ENCODE results near the gene KRTAP3-1.
"Not testable (repeated sequence)": the region's sequence is repeated elsewhere in the genome, so short reads cannot be mapped to it uniquely, and the experiment has no call there.

The KRTAP3-1 gene

GRCh38 chr17:41002814-41003213 lies 6.1 kb downstream of the KRTAP3-1 start:
- Mint-ChIP-seq H3K4me1 (no peaks in the 10 kb centered on the region), H3K27ac (no peak overlapping the region), H3K36me3 (no peaks in the 10 kb centered on the region), H3K4me3 (no peak overlapping the region), H3K9me3 (no peaks in the 10 kb centered on the region)
- DNase-seq (ENCODE audit: low spot score in 2 of 2) (no peak), ATAC-seq (no peak)

- no peak overlapping the region for H3K27ac Mint-ChIP-seq
- H3K36me3 Mint-ChIP-seq = no peaks in the 10 kb centered on the region
- no peaks in the 10 kb centered on the region for H3K4me1 Mint-ChIP-seq
- DNase-seq (ENCODE audit: low spot score in 2 of 2) (no peak), ATAC-seq (no peak)
- H3K9me3 Mint-ChIP-seq = no peaks in the 10 kb centered on the region
- H3K4me3 Mint-ChIP-seq = no peak overlapping the region
Measured at GRCh38 chr17:41001795-41002194, 7.1 kb downstream of the KRTAP3-1 start.

- not testable (repeated sequence) for ATAC-seq; H3K4me1 Mint-ChIP-seq; H3K36me3 Mint-ChIP-seq; H3K27ac Mint-ChIP-seq; DNase-seq (ENCODE audit: low spot score in 2 of 2); H3K9me3 Mint-ChIP-seq; H3K4me3 Mint-ChIP-seq
Measured at GRCh38 chr17:40999563-40999962, 9.4 kb downstream of the KRTAP3-1 start, which contains the start of gene KRTAP3-2. Gene KRTAP3-2, minus strand, starts transcription at chr17:40999906. Its CDS starts 53 bp downstream, at chr17:40999853.

GRCh38 chr17:40997361-40997760 lies 11.6 kb downstream of the KRTAP3-1 start:
- H3K4me3 Mint-ChIP-seq = no peak overlapping the region
- no peak for ATAC-seq
- no peak overlapping the region for H3K27ac Mint-ChIP-seq
- H3K9me3 Mint-ChIP-seq = no peaks in the 10 kb centered on the region
- DNase-seq (ENCODE audit: low spot score in 2 of 2) = no peak
- no peaks in the 10 kb centered on the region for H3K4me1 Mint-ChIP-seq
- no peaks in the 10 kb centered on the region for H3K36me3 Mint-ChIP-seq

- no peaks in the 10 kb centered on the region for H3K9me3 Mint-ChIP-seq
- no peak overlapping the region for H3K4me3 Mint-ChIP-seq
- no peaks in the 10 kb centered on the region for H3K4me1 Mint-ChIP-seq
- ATAC-seq (no peak), DNase-seq (ENCODE audit: low spot score in 2 of 2) (no peak)
- H3K36me3 Mint-ChIP-seq = no peaks in the 10 kb centered on the region
- H3K27ac Mint-ChIP-seq = no peak overlapping the region
Measured at GRCh38 chr17:40996829-40997228, 12.1 kb downstream of the KRTAP3-1 start.

- Mint-ChIP-seq H3K9me3 (no peaks in the 10 kb centered on the region), H3K27ac (no peak overlapping the region), H3K4me1 (no peaks in the 10 kb centered on the region), H3K4me3 (no peak overlapping the region), H3K36me3 (no peaks in the 10 kb centered on the region)
- ATAC-seq (no peak), DNase-seq (ENCODE audit: low spot score in 2 of 2) (no peak)
Measured at GRCh38 chr17:40995116-40995515, 13.8 kb downstream of the KRTAP3-1 start.

- no peak within 1 kb of the TSS for H3K4me3 Mint-ChIP-seq
- ATAC-seq (no peak), DNase-seq (ENCODE audit: low spot score in 2 of 2) (no peak)
- H3K4me1 Mint-ChIP-seq = no peaks in the 10 kb centered on the region
- H3K36me3 Mint-ChIP-seq = no peaks in the 10 kb centered on the region
- H3K9me3 Mint-ChIP-seq = no peaks in the 10 kb centered on the region
- H3K27ac Mint-ChIP-seq = no peak within 1 kb of the TSS
Measured at GRCh38 chr17:40993839-40994238, 15.1 kb downstream of the KRTAP3-1 start, which contains the start of gene KRTAP3-3. Gene KRTAP3-3, minus strand, starts transcription at chr17:40994164. Its CDS starts 67 bp downstream, at chr17:40994097.

GRCh38 chr17:40993084-40993483 lies 15.8 kb downstream of the KRTAP3-1 start:
- ATAC-seq (no peak), DNase-seq (ENCODE audit: low spot score in 2 of 2) (no peak)
- no peak overlapping the region for H3K27ac Mint-ChIP-seq
- H3K9me3 Mint-ChIP-seq = no peaks in the 10 kb centered on the region
- H3K4me1 Mint-ChIP-seq = no peaks in the 10 kb centered on the region
- H3K36me3 Mint-ChIP-seq = no peaks in the 10 kb centered on the region
- no peak overlapping the region for H3K4me3 Mint-ChIP-seq

GRCh38 chr17:40992666-40993065 lies 16.3 kb downstream of the KRTAP3-1 start:
- DNase-seq (ENCODE audit: low spot score in 2 of 2) (no peak), ATAC-seq (no peak)
- Mint-ChIP-seq H3K4me1 (no peaks in the 10 kb centered on the region), H3K27ac (no peak overlapping the region), H3K9me3 (no peaks in the 10 kb centered on the region), H3K4me3 (no peak overlapping the region), H3K36me3 (no peaks in the 10 kb centered on the region)

GRCh38 chr17:40986920-40987319 lies 22.0 kb downstream of the KRTAP3-1 start:
- Mint-ChIP-seq H3K27ac (no peak overlapping the region), H3K4me3 (no peak overlapping the region), H3K36me3 (no peaks in the 10 kb centered on the region), H3K4me1 (no peaks in the 10 kb centered on the region), H3K9me3 (no peaks in the 10 kb centered on the region)
- DNase-seq (ENCODE audit: low spot score in 2 of 2) (no peak), ATAC-seq (no peak)

GRCh38 chr17:40984226-40984625 lies 24.7 kb downstream of the KRTAP3-1 start, which contains the start of gene KRT40:
Gene KRT40, minus strand, starts transcription at chr17:40984326. Its CDS starts 53 bp downstream, at chr17:40984273.
- no peak within 1 kb of the TSS for H3K27ac Mint-ChIP-seq
- H3K4me3 Mint-ChIP-seq = no peak within 1 kb of the TSS
- DNase-seq (ENCODE audit: low spot score in 2 of 2) (no peak), ATAC-seq (no peak)
- H3K4me1 Mint-ChIP-seq = no peaks in the 10 kb centered on the region
- no peaks in the 10 kb centered on the region for H3K36me3 Mint-ChIP-seq
- no peaks in the 10 kb centered on the region for H3K9me3 Mint-ChIP-seq

- Mint-ChIP-seq H3K4me1 (no peaks in the 10 kb centered on the region), H3K27ac (no peak overlapping the region), H3K36me3 (no peaks in the 10 kb centered on the region), H3K4me3 (no peak overlapping the region), H3K9me3 (no peaks in the 10 kb centered on the region)
- DNase-seq (ENCODE audit: low spot score in 2 of 2) (no peak), ATAC-seq (no peak)
Measured at GRCh38 chr17:40981115-40981514, 27.8 kb downstream of the KRTAP3-1 start.

GRCh38 chr17:40980596-40980995 lies 28.3 kb downstream of the KRTAP3-1 start:
- Mint-ChIP-seq H3K27ac (no peak overlapping the region), H3K36me3 (no peaks in the 10 kb centered on the region), H3K4me3 (no peak overlapping the region), H3K4me1 (no peaks in the 10 kb centered on the region), H3K9me3 (no peaks in the 10 kb centered on the region)
- no peak for ATAC-seq
- no peak for DNase-seq (ENCODE audit: low spot score in 2 of 2)

- H3K27ac Mint-ChIP-seq = no peak overlapping the region
- H3K9me3 Mint-ChIP-seq = no peaks in the 10 kb centered on the region
- DNase-seq (ENCODE audit: low spot score in 2 of 2) (no peak), ATAC-seq (no peak)
- H3K4me3 Mint-ChIP-seq = no peak overlapping the region
- no peaks in the 10 kb centered on the region for H3K36me3 Mint-ChIP-seq
- H3K4me1 Mint-ChIP-seq = no peaks in the 10 kb centered on the region
Measured at GRCh38 chr17:40980117-40980516, 28.8 kb downstream of the KRTAP3-1 start.

- H3K4me3 Mint-ChIP-seq = no peak overlapping the region
- ATAC-seq = no peak
- no peaks in the 10 kb centered on the region for H3K9me3 Mint-ChIP-seq
Measured at GRCh38 chr17:40978575-40979151, 30.3 kb downstream of the KRTAP3-1 start.

GRCh38 chr17:40975516-40975915 lies 33.4 kb downstream of the KRTAP3-1 start:
- ATAC-seq (no peak), DNase-seq (ENCODE audit: low spot score in 2 of 2) (no peak)
- no peak overlapping the region for H3K27ac Mint-ChIP-seq
- H3K4me3 Mint-ChIP-seq = no peak overlapping the region
- H3K36me3 Mint-ChIP-seq = no peaks in the 10 kb centered on the region
- no peaks in the 10 kb centered on the region for H3K4me1 Mint-ChIP-seq
- no peaks in the 10 kb centered on the region for H3K9me3 Mint-ChIP-seq

More at GRCh38 chr17:40978575-40979151, 30.3 kb downstream of the KRTAP3-1 start:
- no peak for DNase-seq (ENCODE audit: low spot score in 2 of 2)
- no peaks in the 10 kb centered on the region for H3K4me1 Mint-ChIP-seq
- H3K36me3 Mint-ChIP-seq = no peaks in the 10 kb centered on the region
- no peak overlapping the region for H3K27ac Mint-ChIP-seq
